Right atrium auricular region (tissue), 2 donors: ENCODE results near the gene NRSN1. TPM values are rescaled to one million over a fixed set of nuclear protein-coding genes. Genes with fewer than 3 reads are reported as not detected.

Experiments
- DNase-seq: peaks from one replicate; pipeline ENCODE4 v3.0.0-alpha.2; 2019; ENCODE audit warnings: low spot score
- H3K27ac ChIP-seq, 2 donors: fragments of 200-600 bp; sonication (generic); 1 replicate in 1 of 2; 2 replicates in 1 of 2; pipeline ENCODE4 v1.5.1; 2016 to 2019
- H3K27me3 ChIP-seq, 2 donors: fragments of 200-600 bp; sonication (generic); one replicate each; pipeline versions ENCODE4 v1.5.1 to v1.6.0; 2017 to 2019
- H3K36me3 ChIP-seq: fragments of 200-600 bp; sonication (generic); one replicate; pipeline ENCODE4 v1.5.1; 2016
- H3K4me1 ChIP-seq, 2 donors: fragments of 200-600 bp; sonication (generic); one replicate each; pipeline versions ENCODE4 v1.5.1 to v1.6.0; 2017 to 2019
- H3K4me3 ChIP-seq, 2 donors: fragments of 200-600 bp; sonication (generic); 1 replicate in 1 of 2; 2 replicates in 1 of 2; pipeline ENCODE4 v1.5.1; 2017 to 2019; ENCODE audit warnings: mild to moderate bottlenecking in 1 of 2, moderate library complexity in 1 of 2
- H3K9me3 ChIP-seq, 2 donors: fragments of 200-600 bp; sonication (generic); one replicate each; pipeline ENCODE4 v1.5.1; 2019
- CTCF ChIP-seq, 2 donors: fragments of 200-600 bp; sonication (generic); IDR thresholded peaks; one replicate each; pipeline ENCODE4 v1.5.1; 2019; ENCODE audit warnings: antibody characterized with exemption in 2 of 2
- total RNA-seq, 2 donors: library from RNA; depleted of rRNA; stranded (reverse); fragments of >200 nt; gene quantifications; one replicate each; pipeline ENCODE4 v1.1.0, GENCODE V29; 2016

The NRSN1 gene
- total RNA-seq, 2 donors from 2014 or later: not detected

- Histone ChIP-seq H3K27ac (no peak overlapping the region), H3K4me1 (no peaks in the 10 kb centered on the region), H3K36me3 (no peaks in the 10 kb centered on the region), H3K9me3 (no peaks in the 10 kb centered on the region), H3K4me3 (no peak overlapping the region), H3K27me3 (no peaks in the 10 kb centered on the region)
- DNase-seq: no peak
- TF ChIP-seq CTCF (IDR thresholded peaks at IDR 0.05): no peak
Observed at GRCh38 chr6:24107294-24107693, 18.7 kb upstream of the NRSN1 start.

GRCh38 chr6:24108056-24108455 is 18.0 kb upstream of the NRSN1 start:
- TF ChIP-seq CTCF (IDR thresholded peaks at IDR 0.05): no peak
- Histone ChIP-seq H3K4me3 (no peak overlapping the region), H3K27ac (no peak overlapping the region), H3K4me1 (no peaks in the 10 kb centered on the region), H3K36me3 (no peaks in the 10 kb centered on the region), H3K27me3 (no peaks in the 10 kb centered on the region), H3K9me3 (no peaks in the 10 kb centered on the region)
- no peak for DNase-seq

- TF ChIP-seq CTCF (IDR thresholded peaks at IDR 0.05): no peak
- no peaks in the 10 kb centered on the region for H3K4me1 ChIP-seq
- H3K36me3 ChIP-seq: no peaks in the 10 kb centered on the region
- H3K4me3 ChIP-seq: no peak overlapping the region
- no peaks in the 10 kb centered on the region for H3K27me3 ChIP-seq
- DNase-seq: no peak
- H3K27ac ChIP-seq: no peak overlapping the region
- no peaks in the 10 kb centered on the region for H3K9me3 ChIP-seq
Observed at GRCh38 chr6:24110417-24110816, 15.6 kb upstream of the NRSN1 start.

- Histone ChIP-seq H3K9me3 (no peaks in the 10 kb centered on the region), H3K27me3 (no peaks in the 10 kb centered on the region), H3K36me3 (no peaks in the 10 kb centered on the region), H3K4me1 (no peaks in the 10 kb centered on the region), H3K4me3 (no peak overlapping the region), H3K27ac (no peak overlapping the region)
- TF ChIP-seq CTCF (IDR thresholded peaks at IDR 0.05): no peak
- DNase-seq: no peak
Observed at GRCh38 chr6:24113891-24114290, 12.1 kb upstream of the NRSN1 start.

GRCh38 chr6:24117021-24117420 is 9.0 kb upstream of the NRSN1 start:
- TF ChIP-seq CTCF (IDR thresholded peaks at IDR 0.05): no peak
- Histone ChIP-seq H3K9me3 (no peaks in the 10 kb centered on the region), H3K27me3 (no peaks in the 10 kb centered on the region), H3K27ac (no peak overlapping the region), H3K36me3 (no peaks in the 10 kb centered on the region), H3K4me3 (no peak overlapping the region), H3K4me1 (no peaks in the 10 kb centered on the region)
- DNase-seq: no peak

GRCh38 chr6:24122139-24122538 is 3.9 kb upstream of the NRSN1 start:
- H3K4me3 ChIP-seq: no peak overlapping the region
- no peaks in the 10 kb centered on the region for H3K27me3 ChIP-seq
- H3K36me3 ChIP-seq: no peaks in the 10 kb centered on the region
- no peaks in the 10 kb centered on the region for H3K4me1 ChIP-seq
- no peaks in the 10 kb centered on the region for H3K9me3 ChIP-seq
- TF ChIP-seq CTCF (IDR thresholded peaks at IDR 0.05): no peak
- H3K27ac ChIP-seq: no peak overlapping the region
- DNase-seq: no peak
